ENCODE results near the gene ESPL1.
A peak's percentile ranks its signal among the peaks of the same experiment; 100 is the strongest.
"Not testable (repeated sequence)": the region's sequence is repeated elsewhere in the genome, so short reads cannot be mapped to it uniquely, and the experiment has no call there.

The ESPL1 gene

DNA sequence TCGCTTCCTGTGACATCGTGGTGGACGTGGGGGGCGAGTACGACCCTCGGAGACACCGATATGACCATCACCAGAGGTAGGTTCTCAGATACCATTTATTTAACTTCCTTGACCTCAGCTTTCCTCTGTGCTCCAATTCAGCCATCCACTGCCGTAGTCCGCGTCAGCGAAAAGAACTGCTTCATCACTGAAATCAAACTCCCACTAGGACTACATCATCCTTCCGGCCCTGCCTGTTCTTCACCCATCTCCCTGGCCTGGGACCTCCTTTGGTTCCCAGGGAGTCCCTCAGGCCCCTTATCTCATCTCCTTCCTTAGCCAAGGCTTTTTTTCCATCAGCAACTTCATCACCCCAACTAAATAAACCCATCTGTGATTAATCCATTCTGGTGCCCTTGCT is 32.1 kb downstream of the ESPL1 start:
- peak; percentile 21 for DNase-seq

DNA sequence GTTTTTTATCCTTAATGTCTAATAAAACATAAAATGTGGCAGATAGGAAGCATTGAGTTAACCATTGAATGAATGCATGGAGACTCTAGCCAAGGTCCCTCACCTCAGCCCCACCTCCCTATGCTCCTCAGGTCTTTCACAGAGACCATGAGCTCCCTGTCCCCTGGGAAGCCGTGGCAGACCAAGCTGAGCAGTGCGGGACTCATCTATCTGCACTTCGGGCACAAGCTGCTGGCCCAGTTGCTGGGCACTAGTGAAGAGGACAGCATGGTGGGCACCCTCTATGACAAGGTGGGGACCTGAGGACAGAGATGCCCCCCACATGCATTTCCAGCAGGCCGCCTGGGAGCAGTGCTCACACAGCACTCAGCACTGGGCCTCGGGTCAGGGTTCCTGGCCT is 34.8 kb downstream of the ESPL1 start:
- no peak for DNase-seq

DNA sequence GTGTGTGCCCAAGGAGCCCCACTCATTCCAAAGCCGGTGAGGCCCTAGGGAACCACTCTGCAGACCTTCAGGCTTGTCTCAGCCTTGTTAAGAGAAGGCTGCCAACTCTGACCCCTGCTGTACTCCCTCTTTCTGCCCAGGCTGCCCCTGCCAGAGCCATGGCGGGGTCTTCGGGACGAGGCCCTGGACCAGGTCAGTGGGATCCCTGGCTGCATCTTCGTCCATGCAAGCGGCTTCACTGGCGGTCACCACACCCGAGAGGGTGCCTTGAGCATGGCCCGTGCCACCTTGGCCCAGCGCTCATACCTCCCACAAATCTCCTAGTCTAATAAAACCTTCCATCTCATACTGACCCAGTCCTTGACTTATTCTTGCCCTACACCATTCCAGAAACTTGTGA is 38.7 kb downstream of the ESPL1 start:
- DNase-seq, result no peak

DNA sequence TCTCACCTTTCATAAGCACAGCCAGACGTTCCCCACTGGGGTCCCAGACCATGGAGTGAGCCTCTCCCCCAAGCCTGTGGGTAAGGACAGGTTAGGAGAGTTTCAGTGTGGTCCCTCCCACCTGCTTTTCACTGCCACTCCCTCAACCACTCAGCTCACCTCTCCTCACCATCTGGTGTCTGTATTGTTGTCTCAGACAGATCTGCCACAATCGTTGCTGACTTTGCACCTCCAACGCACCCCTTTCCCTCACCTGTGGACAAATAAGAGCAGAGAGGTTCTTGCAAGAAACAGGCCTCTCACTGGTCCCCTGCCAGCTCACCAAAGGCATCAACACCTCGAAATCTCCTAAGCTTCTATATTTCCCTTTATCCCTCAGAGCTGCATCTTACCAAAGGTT is 40.2 kb downstream of the ESPL1 start:
- DNase-seq, result no peak

DNA sequence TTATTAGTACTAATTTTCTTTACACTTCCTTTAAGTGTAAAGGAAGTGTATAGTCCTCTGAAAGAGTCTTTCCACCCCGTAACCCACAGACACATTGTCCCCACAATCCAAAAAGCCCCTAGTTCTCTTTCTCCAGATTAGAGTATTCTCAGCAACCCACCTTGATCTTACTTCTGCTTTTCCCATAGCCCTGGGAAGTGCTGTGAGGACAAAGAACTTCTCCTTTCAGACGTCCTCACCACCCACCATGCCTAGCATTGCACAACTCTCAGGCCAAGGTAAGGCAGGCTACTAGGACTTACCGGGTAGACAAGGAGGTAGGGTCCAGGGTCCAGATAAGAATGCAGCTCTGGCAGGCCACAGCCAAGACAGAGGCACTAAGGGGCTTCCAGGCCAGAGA is 45.9 kb downstream of the ESPL1 start:
- no peak for DNase-seq

DNA sequence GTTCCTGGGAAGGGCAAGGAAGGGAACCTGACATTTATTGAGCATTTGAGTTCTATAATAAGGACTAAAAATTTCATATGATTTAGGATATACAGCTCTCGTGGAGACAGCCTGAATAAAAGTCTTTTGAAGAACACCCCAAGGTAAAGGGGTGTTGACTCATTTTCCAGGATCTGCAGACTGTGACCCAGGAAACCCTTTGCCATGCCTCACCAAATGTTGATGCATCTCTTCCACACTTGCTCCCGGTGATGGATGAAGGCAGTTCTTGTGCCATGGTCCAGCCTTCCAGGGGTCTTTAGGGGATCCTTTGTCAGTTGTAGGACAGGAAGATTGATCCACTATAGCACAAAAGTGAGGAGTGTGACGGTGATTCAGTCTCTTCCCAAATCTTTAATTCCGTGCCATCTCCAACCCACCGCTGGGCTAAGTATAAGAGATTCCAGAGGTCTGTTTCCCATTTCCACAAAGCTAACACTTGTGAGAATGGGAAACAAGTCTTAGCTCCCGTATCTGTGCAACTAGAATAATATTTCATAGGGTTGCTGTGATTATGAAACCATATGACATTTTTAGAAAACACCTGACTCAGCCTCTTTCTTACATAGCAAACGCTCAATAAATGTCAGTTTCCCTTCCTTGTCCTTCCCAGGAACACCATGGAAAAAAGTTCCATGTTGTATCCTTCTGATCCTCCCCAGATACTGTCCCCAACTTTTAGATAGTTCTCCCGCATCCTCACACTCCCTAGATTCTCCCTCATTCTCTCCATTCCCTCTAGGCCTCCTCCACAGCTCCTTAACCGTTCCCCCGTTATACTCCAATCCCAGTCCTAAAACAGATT is 52.5 kb downstream of the ESPL1 start:
- DNase-seq, result no peak

DNA sequence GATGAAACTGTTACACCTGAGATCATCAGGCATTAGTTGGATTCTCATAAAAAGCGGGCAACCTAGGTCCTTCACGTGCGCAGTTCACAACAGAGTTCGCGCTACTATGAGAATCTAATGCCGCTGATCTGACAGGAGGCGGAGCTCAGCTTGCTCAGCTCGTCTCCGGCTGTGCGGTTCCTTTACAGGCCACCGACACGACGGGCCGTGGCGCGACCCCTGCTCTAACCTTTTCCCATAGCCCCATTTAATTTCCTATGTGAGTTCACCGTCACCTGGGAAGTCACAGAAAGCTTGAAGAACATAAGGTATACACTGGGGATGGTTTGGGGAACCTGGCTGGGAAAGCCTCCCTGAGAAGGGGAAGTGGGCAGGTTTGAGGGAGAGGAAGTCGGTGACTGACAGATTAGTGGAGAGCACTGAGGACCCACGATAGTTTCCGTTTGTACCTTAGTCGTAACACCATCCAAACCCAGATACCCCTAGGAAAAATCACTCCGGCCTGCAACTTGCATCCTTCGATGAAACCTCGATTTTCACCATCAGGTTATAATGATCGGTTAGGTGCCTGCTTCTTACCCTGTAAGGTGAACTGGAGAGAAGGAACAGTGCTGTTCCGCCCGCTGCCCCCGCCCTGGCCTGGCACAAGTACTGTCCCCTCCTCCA is 56.1 kb downstream of the ESPL1 start:
- no peak for DNase-seq

DNA sequence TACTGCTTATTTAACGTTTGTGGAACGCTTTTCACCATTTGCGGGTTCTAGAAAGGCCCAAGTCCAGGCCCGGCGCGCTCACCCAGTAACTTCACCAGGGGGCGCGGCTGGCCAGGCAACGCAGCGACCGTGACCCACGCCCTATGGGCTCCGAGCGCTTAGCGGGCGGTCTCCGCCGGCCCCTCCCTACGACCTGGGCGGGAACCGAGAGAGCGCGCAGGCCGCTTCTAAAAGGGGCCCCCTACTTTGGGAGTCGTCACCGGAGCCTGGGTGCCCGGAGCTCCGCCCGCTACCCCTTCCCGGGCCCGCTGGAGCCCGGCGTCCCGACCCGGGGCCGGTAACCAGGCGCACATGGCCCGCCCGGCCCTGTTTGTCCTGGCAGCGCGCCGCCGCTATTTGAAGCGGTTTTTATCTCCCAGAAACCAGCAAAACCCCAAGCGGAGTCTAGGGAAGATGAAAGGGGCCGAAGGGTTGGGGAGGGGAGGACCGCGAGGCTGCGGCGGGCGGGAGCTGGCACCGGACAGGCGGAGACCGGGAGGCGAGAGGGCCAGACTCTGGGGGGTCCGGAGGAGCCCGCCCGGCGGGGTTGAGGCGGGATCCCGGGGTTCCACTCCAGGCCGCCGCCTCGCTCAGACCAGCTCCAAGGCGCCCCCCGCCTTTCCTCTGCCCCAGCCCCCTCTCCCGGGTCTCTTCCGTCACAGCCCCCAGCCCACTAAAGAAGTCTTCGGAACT is 56.8 kb downstream of the ESPL1 start:
- peak; percentile 92 for DNase-seq

DNA sequence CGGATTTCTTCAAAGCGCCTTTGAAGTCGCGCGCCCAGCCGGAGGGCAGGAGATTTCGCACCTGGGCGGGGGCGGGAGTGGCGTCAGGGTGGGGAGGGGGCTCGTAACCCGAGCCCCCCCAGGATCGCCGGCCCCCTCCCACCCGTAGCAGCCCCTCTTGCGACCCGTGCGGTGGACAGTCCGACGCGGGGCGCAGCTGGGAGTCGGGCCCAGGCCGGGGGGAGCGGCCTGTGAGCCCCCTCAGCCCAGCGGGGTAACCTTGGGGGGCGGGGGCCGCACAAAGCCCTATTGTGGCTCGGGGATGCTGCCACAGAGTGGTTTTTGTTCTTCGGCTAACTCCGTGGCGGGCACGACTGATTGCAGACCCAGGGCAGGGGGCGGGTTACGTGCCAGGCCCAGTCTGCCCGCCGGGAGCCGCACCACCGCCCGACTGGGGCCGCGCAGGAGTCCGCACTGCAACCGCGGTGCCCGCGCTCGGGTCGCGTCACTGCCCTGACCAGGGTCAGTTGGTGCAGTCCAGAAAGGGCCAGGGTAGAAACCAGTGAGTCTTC is 57.5 kb downstream of the ESPL1 start:
- DNase-seq, result no peak

DNA sequence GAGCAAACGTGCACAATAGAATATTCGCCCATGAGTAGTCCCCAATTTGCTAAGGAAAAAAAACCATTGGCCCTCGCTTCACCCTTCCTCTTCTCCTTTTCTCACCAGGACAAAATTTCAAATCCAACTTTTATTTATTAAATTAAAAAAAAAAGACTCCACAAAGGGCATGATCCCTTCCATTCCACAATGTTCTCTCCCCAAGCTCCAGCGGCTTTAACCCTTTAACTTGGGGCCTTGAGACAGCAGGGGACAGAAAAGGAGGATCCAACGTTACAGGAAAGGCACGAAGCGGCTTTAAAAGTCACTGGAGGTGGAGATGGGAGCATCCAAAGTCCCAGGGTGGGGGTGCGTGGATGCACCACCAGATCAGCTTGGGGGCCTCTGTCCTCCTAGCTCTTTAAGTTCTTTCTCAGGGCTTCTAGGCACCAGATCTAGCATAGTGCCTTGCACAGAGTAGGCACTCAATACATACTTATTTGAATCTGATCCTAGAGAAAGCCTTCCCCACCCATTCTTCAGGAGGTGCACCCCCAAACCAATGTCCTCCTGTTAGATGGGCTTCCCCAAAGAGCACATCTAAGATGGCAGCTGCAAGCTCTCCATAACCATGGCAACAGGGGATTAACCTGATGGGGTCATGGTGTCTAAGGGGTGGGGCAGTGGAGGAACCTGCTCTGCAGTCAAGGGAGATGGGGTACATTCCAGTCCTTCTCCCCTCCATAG is 58.5 kb downstream of the ESPL1 start:
- DNase-seq, result no peak

DNA sequence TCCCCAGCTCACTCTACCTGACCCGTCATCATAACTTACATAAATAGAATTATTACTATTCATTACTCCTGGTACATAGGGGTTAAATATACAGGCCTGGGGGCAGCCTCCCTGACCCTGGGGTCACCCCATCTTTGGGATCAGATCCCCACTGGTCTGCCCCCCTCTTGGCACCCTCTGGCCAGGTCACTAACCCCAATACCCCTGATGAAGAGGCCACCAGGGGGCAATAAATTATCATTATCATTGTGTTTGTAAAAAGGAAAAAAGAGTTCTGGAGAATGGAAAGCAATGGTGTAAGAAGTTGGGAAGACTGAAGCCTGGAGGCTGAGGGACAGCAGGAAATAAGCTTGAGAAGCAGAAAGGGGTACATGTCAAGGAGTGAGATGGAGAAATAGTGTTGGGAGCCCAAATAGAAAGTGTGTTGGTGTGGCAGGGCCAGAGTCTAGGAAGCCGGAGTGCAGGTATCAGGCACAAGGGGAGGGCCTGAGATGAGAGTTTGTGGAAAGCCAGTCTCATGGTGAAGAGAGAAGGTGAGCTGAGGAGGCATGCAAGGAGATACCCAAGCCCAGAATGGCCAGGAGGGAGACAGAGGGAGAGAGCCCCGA is 59.4 kb downstream of the ESPL1 start:
- no peak for DNase-seq

DNA sequence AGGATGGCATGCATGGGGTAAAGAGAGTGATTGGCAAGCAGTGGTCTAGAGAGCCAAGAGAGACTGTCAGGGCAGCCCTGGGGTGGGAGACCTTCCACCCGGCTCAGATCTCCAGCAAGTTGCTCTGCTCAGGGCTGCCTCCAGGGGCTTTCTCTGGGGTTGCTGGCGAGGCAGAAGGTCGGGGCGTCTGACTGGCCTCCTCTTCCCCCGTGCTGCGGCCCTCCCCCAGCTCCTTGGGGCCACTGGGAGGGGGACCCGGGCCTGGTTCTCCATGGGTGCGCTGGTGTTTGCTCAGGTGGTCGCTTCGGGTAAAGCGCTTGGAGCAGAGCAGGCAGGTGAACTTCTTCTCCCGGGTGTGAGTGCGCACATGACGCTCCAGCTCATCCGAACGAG is 59.9 kb downstream of the ESPL1 start:
- no peak for DNase-seq

DNA sequence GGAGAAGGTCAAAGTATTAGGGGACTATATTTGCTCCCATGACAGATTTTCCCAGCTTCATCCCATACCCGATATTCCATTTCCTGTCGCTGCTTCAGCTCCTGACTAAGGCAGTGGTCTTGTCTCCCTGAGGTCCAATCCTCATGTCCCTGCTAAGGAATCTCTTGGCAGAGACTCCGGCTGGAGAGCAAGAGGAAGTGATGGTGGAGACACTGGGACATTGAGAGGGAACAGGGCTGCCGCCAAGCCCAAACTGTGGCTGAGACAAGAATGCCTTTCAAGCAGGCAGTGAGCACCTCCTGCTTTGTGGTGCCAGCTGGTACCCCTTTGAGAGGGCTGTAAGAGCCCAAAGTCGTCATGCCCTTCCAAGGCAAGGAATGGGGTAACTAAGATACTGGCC is 62.6 kb downstream of the ESPL1 start:
- DNase-seq, result no peak

DNA sequence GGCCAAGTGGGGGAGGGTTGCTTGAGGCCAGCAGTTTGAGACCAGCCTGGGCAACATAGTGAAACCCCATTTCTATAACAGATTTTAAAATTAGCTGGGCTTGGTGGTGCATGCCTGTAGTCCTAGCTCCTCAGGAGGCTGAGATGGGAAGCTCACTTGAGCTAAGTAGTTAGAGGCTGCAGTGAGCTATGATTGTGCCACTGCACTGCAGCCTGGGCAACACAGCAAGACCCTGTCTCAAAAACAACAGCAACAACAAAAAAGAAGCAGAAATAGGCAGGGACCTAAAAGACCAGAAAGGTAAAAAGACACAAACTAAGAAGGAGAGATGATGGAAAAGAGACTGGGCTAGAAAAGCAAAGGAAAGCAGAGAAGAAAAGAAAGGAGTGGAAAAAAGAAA is 64.2 kb downstream of the ESPL1 start:
- not testable (repeated sequence) for DNase-seq

DNA sequence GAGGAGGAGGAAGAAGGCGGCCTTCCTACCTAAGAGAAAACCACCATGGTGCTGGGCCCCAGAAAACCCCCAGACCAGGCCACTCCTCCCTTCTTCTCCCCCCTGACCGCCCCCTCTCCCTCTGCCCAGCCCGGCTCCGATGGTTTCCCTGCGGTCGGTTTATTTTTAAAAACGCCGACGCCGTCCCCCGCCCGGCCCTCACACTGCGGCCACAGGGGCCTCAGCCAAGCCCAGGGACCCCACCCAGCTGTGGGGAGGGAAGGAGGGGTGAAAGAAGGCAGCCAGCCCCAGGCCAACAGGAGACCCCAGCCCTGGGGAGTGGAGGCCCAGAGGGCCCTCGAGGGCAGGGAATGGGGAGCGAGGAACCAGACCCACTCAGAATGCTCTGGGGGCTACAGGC is 64.6 kb downstream of the ESPL1 start:
- DNase-seq, result no peak

DNA sequence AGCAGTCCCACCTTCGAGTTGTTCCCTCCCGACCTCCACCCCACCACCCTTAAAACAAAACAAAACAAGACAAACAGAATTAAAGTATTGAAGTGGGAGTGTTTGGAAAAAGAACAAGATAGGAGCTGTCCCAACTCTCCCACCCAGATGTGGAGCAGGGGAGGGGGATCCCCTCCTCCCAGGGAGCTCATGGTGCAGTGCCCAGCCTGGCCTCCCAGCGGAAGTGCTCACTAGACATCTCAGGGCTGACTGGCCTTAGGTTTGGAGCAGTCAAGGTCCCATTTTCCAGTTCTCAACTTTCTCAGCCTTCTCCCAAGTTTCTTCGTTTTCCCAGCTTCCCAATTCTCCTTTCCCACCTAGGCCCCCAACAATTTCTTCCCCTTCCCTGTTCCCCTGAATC is 65.2 kb downstream of the ESPL1 start:
- no peak for DNase-seq

DNA sequence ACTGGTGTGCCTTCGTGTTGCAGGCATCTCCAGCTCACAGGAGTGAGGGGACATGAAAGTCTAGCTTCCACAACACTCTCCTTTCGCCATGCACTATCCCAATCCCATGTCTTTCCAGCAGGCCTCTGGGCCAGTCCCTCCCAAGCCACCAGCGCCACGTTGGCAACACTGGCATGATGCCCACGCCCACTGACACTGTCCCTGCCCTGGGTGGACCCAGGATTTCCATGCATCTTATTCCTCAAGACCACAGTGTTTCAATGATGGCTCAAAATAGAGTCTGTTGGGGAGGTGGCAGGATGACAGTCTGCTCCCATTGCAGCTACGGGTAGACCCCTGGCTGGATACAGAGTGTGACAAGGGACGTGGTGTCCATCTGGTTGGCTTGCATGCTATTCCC is 65.7 kb downstream of the ESPL1 start:
- no peak for DNase-seq

DNA sequence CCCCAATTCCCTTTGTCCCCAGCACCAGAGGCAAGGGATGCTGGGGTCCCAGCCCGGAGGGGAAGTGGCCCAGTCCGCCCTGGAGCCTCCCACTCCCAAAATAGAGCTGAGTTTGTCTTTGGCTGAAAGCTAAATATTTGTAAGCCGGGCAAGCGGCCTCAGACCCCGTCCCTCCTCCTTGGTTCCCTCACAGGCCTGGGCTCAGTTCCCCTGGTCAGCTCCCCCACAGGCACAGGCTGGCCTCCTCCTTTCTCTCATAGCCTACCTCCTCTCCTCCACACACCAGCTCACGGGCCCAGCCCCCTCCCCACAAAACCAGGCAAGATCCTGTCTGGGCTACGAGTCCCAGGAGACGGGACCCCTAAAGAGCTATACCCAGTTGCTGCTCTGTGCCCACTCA is 66.7 kb downstream of the ESPL1 start:
- no peak for DNase-seq

DNA sequence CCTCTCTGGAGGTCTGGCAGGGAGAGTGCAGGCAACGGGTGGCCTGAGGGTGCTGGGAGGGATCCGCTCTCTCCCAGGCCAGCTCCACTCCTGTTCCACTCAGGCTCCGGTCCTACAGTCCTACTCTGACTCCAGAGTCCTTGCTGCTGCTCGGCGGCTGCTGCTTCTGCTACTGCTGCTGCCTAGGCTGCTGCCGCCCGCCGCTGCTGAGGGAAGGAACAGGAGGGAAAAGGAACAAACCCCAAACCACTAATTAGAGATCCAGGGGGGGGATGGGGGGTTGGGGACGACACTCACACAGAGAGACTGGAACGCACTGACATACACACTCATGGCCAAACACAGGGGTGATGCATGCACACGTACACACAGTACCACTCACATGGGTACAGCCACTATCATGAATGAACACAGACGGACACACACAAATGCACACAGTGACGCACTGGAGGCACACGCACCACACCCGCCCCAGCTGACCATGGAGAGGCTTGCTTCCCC is 68.1 kb downstream of the ESPL1 start, which contains the start of gene SP7:
SP7 (minus strand) TSS at position 174 of the 501 bp plus-strand sequence. CDS start 708 bp downstream, outside the sequence.
- DNase-seq, result no peak

DNA sequence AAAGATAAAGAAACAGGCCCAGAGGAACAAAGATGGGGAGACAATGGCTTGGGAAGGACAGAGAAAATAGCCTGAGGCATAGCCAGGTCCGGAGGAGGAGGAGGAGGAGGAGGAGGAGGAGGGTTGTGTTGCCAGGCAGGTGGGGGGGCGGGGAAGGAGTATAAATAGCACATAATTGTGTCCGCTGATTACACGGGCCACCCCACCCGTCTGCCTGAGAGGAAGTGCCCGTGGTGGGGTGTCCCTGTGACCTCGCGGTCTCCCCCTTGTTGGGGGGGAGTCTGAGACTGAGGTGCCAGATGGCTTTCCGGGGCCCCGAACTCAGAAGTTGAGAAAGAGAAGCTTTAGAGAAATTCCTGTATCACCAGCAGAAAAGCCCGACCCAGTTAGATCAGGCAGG is 69.9 kb downstream of the ESPL1 start:
- DNase-seq, result no peak

DNA sequence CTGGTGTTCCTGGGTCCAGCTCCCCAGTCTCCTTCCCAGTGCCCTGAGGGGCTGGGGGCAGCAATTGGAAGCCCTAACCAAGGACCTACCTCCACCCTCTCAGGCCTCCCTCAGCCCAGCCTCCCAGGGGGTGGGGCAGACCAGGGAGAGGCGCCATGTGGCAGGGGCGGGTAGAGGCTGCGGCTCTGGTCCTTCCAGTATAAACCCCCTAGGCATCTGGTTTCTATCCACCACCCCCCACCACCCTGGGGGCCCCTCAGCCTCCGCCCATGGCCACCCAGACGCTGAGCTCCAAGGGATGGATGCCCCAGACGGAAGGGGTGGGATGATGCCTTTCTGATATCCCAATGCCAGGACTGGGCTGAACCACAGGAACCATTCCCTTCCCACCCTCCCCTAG is 70.8 kb downstream of the ESPL1 start:
- no peak for DNase-seq

DNA sequence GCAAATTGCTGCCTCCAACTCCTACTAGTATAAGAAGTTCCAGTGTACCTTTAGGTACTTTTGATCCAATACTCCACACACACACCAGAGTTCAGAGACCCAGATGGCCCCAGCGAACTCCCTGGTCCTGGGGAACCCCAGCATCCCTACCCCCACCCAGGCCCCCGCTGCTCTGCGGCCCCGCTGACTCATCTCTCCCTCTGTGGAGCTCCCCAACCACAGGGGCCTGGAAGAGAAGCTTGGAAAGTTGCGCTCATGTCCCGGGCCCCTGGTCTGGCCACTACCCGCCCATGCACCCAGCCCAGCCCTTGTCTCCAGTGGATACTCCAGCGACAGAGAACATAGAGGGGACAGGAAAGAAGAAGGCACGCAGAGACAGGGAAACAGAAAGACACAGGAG is 72.3 kb downstream of the ESPL1 start:
- DNase-seq, result no peak

Measured in fibroblast of skin of scalp (primary cell).